Measurements from ENCODE around the gene TMED4. TPM values are rescaled to one million over a fixed set of nuclear protein-coding genes. Genes with fewer than 3 reads are reported as not detected.

The TMED4 gene
- polyA plus RNA-seq, 1 donor from 2014 or later: 158 TPM

GRCh38 chr7:44630792-44631457 is 48.9 kb upstream of the TMED4 start:
- Histone ChIP-seq H3K9me2 (ENCODE audit: insufficient read depth, low read length) (no peaks in the 10 kb centered on the region), H4K20me1 (ENCODE audit: insufficient read depth) (no peaks in the 10 kb centered on the region), H3K79me2 (replicated peaks; ENCODE audit: insufficient read depth, low read length) (no peaks in the 10 kb centered on the region), H3K27ac (ENCODE audit: low read length) (no peak overlapping the region), H3K9ac (ENCODE audit: low read length) (no peak overlapping the region), H3K27me3 (ENCODE audit: insufficient read depth, low read depth, low read length) (no peaks in the 10 kb centered on the region), H3K9me3 (ENCODE audit: low read length) (no peaks in the 10 kb centered on the region), H2AFZ (ENCODE audit: low read depth, low read length) (no peak overlapping the region), H3K36me3 (ENCODE audit: insufficient read depth, low read length) (no peaks in the 10 kb centered on the region), H3K4me3 (ENCODE audit: low read length) (no peak overlapping the region), H3F3A (ENCODE audit: insufficient read depth, low read length, poor library complexity, severe bottlenecking) (no peaks in the 10 kb centered on the region), H3K4me2 (ENCODE audit: low read length) (no peak overlapping the region)
- TF ChIP-seq EZH2 (IDR thresholded peaks at IDR 0.05; ENCODE audit: borderline replicate concordance, insufficient read depth, low read length, poor library complexity, severe bottlenecking) (no peak), SMC3 (conservative IDR thresholded peaks at IDR 0.05; ENCODE audit: poor library complexity) (no peak), POLR2AphosphoS5 (IDR thresholded peaks at IDR 0.05) (no peak), MXI1 (conservative IDR thresholded peaks at IDR 0.05; ENCODE audit: poor library complexity, severe bottlenecking) (no peak), EP300 (conservative IDR thresholded peaks at IDR 0.05; ENCODE audit: poor library complexity, severe bottlenecking) (no peak), TAF1 (IDR thresholded peaks at IDR 0.05; ENCODE audit: low read depth) (no peak), RAD21 (conservative IDR thresholded peaks at IDR 0.05) (no peak)
- TF ChIP-seq, protein P1, sequence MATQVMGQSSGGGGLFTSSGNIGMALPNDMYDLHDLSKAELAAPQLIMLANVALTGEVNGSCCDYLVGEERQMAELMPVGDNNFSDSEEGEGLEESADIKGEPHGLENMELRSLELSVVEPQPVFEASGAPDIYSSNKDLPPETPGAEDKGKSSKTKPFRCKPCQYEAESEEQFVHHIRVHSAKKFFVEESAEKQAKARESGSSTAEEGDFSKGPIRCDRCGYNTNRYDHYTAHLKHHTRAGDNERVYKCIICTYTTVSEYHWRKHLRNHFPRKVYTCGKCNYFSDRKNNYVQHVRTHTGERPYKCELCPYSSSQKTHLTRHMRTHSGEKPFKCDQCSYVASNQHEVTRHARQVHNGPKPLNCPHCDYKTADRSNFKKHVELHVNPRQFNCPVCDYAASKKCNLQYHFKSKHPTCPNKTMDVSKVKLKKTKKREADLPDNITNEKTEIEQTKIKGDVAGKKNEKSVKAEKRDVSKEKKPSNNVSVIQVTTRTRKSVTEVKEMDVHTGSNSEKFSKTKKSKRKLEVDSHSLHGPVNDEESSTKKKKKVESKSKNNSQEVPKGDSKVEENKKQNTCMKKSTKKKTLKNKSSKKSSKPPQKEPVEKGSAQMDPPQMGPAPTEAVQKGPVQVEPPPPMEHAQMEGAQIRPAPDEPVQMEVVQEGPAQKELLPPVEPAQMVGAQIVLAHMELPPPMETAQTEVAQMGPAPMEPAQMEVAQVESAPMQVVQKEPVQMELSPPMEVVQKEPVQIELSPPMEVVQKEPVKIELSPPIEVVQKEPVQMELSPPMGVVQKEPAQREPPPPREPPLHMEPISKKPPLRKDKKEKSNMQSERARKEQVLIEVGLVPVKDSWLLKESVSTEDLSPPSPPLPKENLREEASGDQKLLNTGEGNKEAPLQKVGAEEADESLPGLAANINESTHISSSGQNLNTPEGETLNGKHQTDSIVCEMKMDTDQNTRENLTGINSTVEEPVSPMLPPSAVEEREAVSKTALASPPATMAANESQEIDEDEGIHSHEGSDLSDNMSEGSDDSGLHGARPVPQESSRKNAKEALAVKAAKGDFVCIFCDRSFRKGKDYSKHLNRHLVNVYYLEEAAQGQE (IDR thresholded peaks at IDR 0.05; ENCODE audit: borderline replicate concordance): no peak
- TF ChIP-seq, protein P2, sequence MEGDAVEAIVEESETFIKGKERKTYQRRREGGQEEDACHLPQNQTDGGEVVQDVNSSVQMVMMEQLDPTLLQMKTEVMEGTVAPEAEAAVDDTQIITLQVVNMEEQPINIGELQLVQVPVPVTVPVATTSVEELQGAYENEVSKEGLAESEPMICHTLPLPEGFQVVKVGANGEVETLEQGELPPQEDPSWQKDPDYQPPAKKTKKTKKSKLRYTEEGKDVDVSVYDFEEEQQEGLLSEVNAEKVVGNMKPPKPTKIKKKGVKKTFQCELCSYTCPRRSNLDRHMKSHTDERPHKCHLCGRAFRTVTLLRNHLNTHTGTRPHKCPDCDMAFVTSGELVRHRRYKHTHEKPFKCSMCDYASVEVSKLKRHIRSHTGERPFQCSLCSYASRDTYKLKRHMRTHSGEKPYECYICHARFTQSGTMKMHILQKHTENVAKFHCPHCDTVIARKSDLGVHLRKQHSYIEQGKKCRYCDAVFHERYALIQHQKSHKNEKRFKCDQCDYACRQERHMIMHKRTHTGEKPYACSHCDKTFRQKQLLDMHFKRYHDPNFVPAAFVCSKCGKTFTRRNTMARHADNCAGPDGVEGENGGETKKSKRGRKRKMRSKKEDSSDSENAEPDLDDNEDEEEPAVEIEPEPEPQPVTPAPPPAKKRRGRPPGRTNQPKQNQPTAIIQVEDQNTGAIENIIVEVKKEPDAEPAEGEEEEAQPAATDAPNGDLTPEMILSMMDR (IDR thresholded peaks at IDR 0.05; ENCODE audit: poor library complexity, severe bottlenecking): no peak

DNA sequence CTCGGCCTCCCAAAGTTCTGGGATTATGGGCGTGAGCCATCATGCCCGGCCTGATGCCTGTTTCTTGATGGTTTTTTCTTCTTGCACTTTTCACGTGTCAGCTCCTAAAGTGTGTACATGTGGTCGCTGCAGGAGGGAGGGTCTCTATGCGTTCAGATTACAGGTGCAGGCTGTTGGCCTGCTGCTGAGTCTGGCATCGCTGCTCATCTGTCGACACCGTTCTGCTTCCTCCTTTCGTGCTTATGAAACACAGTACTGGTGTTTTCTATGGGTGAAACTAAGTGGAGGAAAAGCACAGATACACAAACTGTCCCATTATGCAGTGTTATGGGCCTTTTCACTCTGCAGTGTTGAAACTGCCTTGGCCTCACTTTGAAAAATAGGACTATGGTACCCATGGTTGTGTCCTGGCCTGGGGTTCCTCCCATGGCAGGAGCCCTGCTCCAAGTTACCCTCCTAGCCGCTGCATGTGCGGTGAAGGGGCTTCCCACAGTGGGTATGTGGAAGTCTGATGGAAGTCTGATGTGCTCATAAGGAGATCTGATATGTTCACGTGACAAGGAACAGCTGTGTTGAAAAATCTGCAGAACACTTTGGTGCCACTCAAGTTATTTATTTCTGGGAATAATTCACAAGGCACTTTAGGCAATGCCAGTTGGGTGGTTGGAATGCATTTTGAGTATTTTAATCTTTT is 47.9 kb upstream of the TMED4 start:
- Histone ChIP-seq H3K27me3 (ENCODE audit: insufficient read depth, low read depth, low read length) (no peaks in the 10 kb centered on the region), H3K4me2 (ENCODE audit: low read length) (no peak overlapping the region), H3K4me3 (ENCODE audit: low read length) (no peak overlapping the region), H3F3A (ENCODE audit: insufficient read depth, low read length, poor library complexity, severe bottlenecking) (no peaks in the 10 kb centered on the region), H4K20me1 (ENCODE audit: insufficient read depth) (no peaks in the 10 kb centered on the region), H3K27ac (ENCODE audit: low read length) (no peak overlapping the region), H3K36me3 (ENCODE audit: insufficient read depth, low read length) (no peaks in the 10 kb centered on the region), H2AFZ (ENCODE audit: low read depth, low read length) (no peak overlapping the region), H3K9ac (ENCODE audit: low read length) (no peak overlapping the region), H3K79me2 (replicated peaks; ENCODE audit: insufficient read depth, low read length) (no peaks in the 10 kb centered on the region), H3K9me3 (ENCODE audit: low read length) (no peaks in the 10 kb centered on the region), H3K9me2 (ENCODE audit: insufficient read depth, low read length) (no peaks in the 10 kb centered on the region)
- no peak for TF ChIP-seq RAD21 (conservative IDR thresholded peaks at IDR 0.05)
- TF ChIP-seq POLR2AphosphoS5 (IDR thresholded peaks at IDR 0.05): no peak
- TF ChIP-seq TAF1 (IDR thresholded peaks at IDR 0.05; ENCODE audit: low read depth): no peak
- TF ChIP-seq, protein P2 (IDR thresholded peaks at IDR 0.05; ENCODE audit: poor library complexity, severe bottlenecking): no peak
- no peak for TF ChIP-seq EZH2 (IDR thresholded peaks at IDR 0.05; ENCODE audit: borderline replicate concordance, insufficient read depth, low read length, poor library complexity, severe bottlenecking)
- no peak for TF ChIP-seq EP300 (conservative IDR thresholded peaks at IDR 0.05; ENCODE audit: poor library complexity, severe bottlenecking)
- TF ChIP-seq SMC3 (conservative IDR thresholded peaks at IDR 0.05; ENCODE audit: poor library complexity): no peak
- TF ChIP-seq, protein P1 (IDR thresholded peaks at IDR 0.05; ENCODE audit: borderline replicate concordance): no peak
- no peak for TF ChIP-seq MXI1 (conservative IDR thresholded peaks at IDR 0.05; ENCODE audit: poor library complexity, severe bottlenecking)
